ENCODE results near the gene FOXP1.

The FOXP1 gene

GRCh38 chr3:71112576-71112975 is 471.0 kb downstream of the FOXP1 start:
- TF ChIP-seq TSHZ2 (CRISPR knock-in tag; IDR thresholded peaks at IDR 0.05) (no peak), ZC3H10 (CRISPR knock-in tag; IDR thresholded peaks at IDR 0.05) (no peak), CREB5 (CRISPR knock-in tag; IDR thresholded peaks at IDR 0.05; ENCODE audit: low read depth) (no peak), POU6F1 (CRISPR knock-in tag; IDR thresholded peaks at IDR 0.05; ENCODE audit: borderline replicate concordance, low read depth) (no peak), PPARA (CRISPR knock-in tag; IDR thresholded peaks at IDR 0.05; ENCODE audit: borderline replicate concordance) (no peak), ZNF565 (CRISPR knock-in tag; conservative IDR thresholded peaks at IDR 0.05; ENCODE audit: low read depth) (no peak), ZFP30 (CRISPR knock-in tag; IDR thresholded peaks at IDR 0.05) (no peak), GLIS3 (CRISPR knock-in tag; IDR thresholded peaks at IDR 0.05) (no peak)
- no peak for ATAC-seq

GRCh38 chr3:71111784-71112440 is 471.6 kb downstream of the FOXP1 start:
- no peak for TF ChIP-seq BACH2 (CRISPR knock-in tag; IDR thresholded peaks at IDR 0.05; ENCODE audit: borderline replicate concordance)
- TF ChIP-seq ISL1 (CRISPR knock-in tag; IDR thresholded peaks at IDR 0.05), result no peak
- TF ChIP-seq TSHZ2 (CRISPR knock-in tag; IDR thresholded peaks at IDR 0.05), result no peak
- no peak for TF ChIP-seq SNAI2 (CRISPR knock-in tag; IDR thresholded peaks at IDR 0.05)
- no peak for TF ChIP-seq CSDC2 (CRISPR knock-in tag; IDR thresholded peaks at IDR 0.05)
- no peak for TF ChIP-seq TOX (CRISPR knock-in tag; IDR thresholded peaks at IDR 0.05; ENCODE audit: borderline replicate concordance)
- TF ChIP-seq PATZ1 (CRISPR knock-in tag; IDR thresholded peaks at IDR 0.05; ENCODE audit: borderline replicate concordance), result no peak
- no peak for TF ChIP-seq OSR1 (CRISPR knock-in tag; IDR thresholded peaks at IDR 0.05)
- no peak for TF ChIP-seq CSRNP3 (CRISPR knock-in tag; IDR thresholded peaks at IDR 0.05)
- no peak for TF ChIP-seq ZNF8 (CRISPR knock-in tag; IDR thresholded peaks at IDR 0.05)
- TF ChIP-seq ZNF565 (CRISPR knock-in tag; conservative IDR thresholded peaks at IDR 0.05; ENCODE audit: low read depth), result no peak
- no peak for TF ChIP-seq ZC3H10 (CRISPR knock-in tag; IDR thresholded peaks at IDR 0.05)
- TF ChIP-seq ZNF70 (CRISPR knock-in tag; IDR thresholded peaks at IDR 0.05), result no peak
- TF ChIP-seq ZFP30 (CRISPR knock-in tag; IDR thresholded peaks at IDR 0.05), result no peak
- no peak for TF ChIP-seq CREB5 (CRISPR knock-in tag; IDR thresholded peaks at IDR 0.05; ENCODE audit: low read depth)
- TF ChIP-seq PPARA (CRISPR knock-in tag; IDR thresholded peaks at IDR 0.05; ENCODE audit: borderline replicate concordance), result no peak
- TF ChIP-seq GLIS3 (CRISPR knock-in tag; IDR thresholded peaks at IDR 0.05), result no peak
- TF ChIP-seq RARB (CRISPR knock-in tag; IDR thresholded peaks at IDR 0.05), result no peak
- no peak for TF ChIP-seq POU6F1 (CRISPR knock-in tag; IDR thresholded peaks at IDR 0.05; ENCODE audit: borderline replicate concordance, low read depth)
- ATAC-seq, result peak; percentile 47

Data from SK-N-SH treated with all-trans-retinoic acid at 6 μM for 48 hours (cell line).